ENCODE measurements around the gene SAP30BP.

DNA sequence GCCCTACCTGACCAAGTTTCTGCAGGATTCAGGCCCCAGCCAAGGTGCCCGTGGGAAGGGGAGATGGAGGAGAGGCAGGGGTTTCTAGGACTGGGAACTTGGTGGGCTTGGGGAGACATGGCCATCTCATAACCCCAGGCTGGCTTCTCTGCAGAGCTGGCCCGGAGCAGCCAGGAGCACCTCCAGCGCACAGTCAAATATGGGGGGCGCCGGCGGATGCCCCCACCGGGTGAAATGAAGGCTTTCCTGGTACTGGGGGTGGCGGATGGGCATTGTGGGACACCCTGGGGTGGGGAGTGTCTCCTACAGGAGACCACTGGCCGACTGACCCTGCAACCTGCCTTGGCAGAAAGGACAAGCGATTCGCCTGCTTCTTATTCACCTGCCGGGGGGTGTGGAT, 43.1 kb upstream of the SAP30BP start:
- TF ChIP-seq, protein P1, sequence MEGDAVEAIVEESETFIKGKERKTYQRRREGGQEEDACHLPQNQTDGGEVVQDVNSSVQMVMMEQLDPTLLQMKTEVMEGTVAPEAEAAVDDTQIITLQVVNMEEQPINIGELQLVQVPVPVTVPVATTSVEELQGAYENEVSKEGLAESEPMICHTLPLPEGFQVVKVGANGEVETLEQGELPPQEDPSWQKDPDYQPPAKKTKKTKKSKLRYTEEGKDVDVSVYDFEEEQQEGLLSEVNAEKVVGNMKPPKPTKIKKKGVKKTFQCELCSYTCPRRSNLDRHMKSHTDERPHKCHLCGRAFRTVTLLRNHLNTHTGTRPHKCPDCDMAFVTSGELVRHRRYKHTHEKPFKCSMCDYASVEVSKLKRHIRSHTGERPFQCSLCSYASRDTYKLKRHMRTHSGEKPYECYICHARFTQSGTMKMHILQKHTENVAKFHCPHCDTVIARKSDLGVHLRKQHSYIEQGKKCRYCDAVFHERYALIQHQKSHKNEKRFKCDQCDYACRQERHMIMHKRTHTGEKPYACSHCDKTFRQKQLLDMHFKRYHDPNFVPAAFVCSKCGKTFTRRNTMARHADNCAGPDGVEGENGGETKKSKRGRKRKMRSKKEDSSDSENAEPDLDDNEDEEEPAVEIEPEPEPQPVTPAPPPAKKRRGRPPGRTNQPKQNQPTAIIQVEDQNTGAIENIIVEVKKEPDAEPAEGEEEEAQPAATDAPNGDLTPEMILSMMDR (IDR thresholded peaks at IDR 0.05), result no peak
- no peak for TF ChIP-seq EZH2 (IDR thresholded peaks at IDR 0.05; ENCODE audit: borderline replicate concordance, insufficient read depth, low read depth, low read length, poor library complexity, severe bottlenecking)
